H1 (cell line): ENCODE results near the gene CAPZA2.

Experiments used
- CBX5 ChIP-seq: fragments of 300-800, 300-1000 bp; sonication (generic); IDR thresholded peaks from 2 replicates; pipeline ENCODE4 v1.7.1; 2016; ENCODE audit warnings: antibody characterized with exemption, low read length, low read depth
- CBX8 ChIP-seq: fragments of 300-800, 300-1000 bp; sonication (generic); IDR thresholded peaks from 2 replicates; pipeline ENCODE4 v1.7.1; 2016; ENCODE audit warnings: low read depth, low read length, borderline replicate concordance
- CHD1 ChIP-seq: IDR thresholded peaks from 2 replicates; pipeline ENCODE4 v1.6.1; 2012; ENCODE audit warnings: low read depth, low read length, improper control_type of control experiment
- CHD2 ChIP-seq: IDR thresholded peaks from 2 replicates; pipeline ENCODE4 v1.6.1; 2012; ENCODE audit warnings: low read length, improper control_type of control experiment
- CTCF ChIP-seq, 3 experiments: IDR thresholded peaks; 1 replicate in 2 of 3; 2 replicates in 1 of 3; pipeline versions ENCODE4 v1.5.1 to v1.6.1; 2011; ENCODE audit warnings: low read length in 3 of 3, mild to moderate bottlenecking in 3 of 3, inconsistent platforms in 2 of 3, low read depth in 1 of 3, moderate library complexity in 1 of 3; ENCODE audit not compliant: insufficient read depth in 1 of 3; ENCODE audit errors: control extremely low read depth in 1 of 3
- EP300 ChIP-seq, 2 experiments: IDR thresholded peaks; 1 replicate in 1 of 2; 2 replicates in 1 of 2; pipeline ENCODE4 v1.6.1; 2011 to 2012; ENCODE audit warnings: low read depth in 2 of 2, low read length in 2 of 2, mild to moderate bottlenecking in 2 of 2, borderline replicate concordance in 1 of 2, inconsistent platforms in 1 of 2, moderate library complexity in 1 of 2
- GABPA ChIP-seq: IDR thresholded peaks from 2 replicates; pipeline ENCODE4 v1.6.1; 2011; ENCODE audit warnings: mild to moderate bottlenecking, low read length, moderate library complexity, borderline replicate concordance; ENCODE audit not compliant: insufficient read depth
- HDAC2 ChIP-seq, 2 experiments: fragments of 300-600 bp in 1 of 2; sonication (generic) in 1 of 2; IDR thresholded peaks; 2 replicates each; pipeline ENCODE4 v1.6.1; 2011 to 2012; ENCODE audit warnings: low read depth in 2 of 2, low read length in 2 of 2, mild to moderate bottlenecking in 2 of 2, moderate library complexity in 2 of 2, borderline replicate concordance in 1 of 2, inconsistent platforms in 1 of 2
- POLR2A ChIP-seq, 2 experiments: IDR thresholded peaks; 1 replicate in 1 of 2; 2 replicates in 1 of 2; pipeline ENCODE4 v1.6.1; 2011; ENCODE audit warnings: low read depth in 2 of 2, low read length in 2 of 2, mild to moderate bottlenecking in 2 of 2; ENCODE audit errors: control extremely low read depth in 1 of 2
- POLR2AphosphoS5 ChIP-seq: IDR thresholded peaks from 2 replicates; pipeline ENCODE4 v1.6.1; 2011; ENCODE audit warnings: low read depth, low read length
- SP2 ChIP-seq: IDR thresholded peaks from 2 replicates; pipeline ENCODE4 v1.6.1; 2012; ENCODE audit warnings: mild to moderate bottlenecking, low read length, inconsistent platforms
- SUZ12 ChIP-seq: fragments of 200-600 bp; sonication (generic); IDR thresholded peaks from 2 replicates; pipeline ENCODE4 v1.6.1; 2012; ENCODE audit warnings: mild to moderate bottlenecking, inconsistent platforms, low read length, moderate library complexity, mixed read lengths
- USF2 ChIP-seq: IDR thresholded peaks from 2 replicates; pipeline ENCODE4 v1.6.1; 2011; ENCODE audit warnings: low read length, improper control_type of control experiment
- ZNF274 ChIP-seq: IDR thresholded peaks from 2 replicates; pipeline ENCODE4 v1.7.0; 2012; ENCODE audit warnings: low read length, borderline replicate concordance; ENCODE audit errors: extremely low read depth

- TF ChIP-seq CHD2 (no peak), CTCF (IDR thresholded peaks at IDR 0.05; ENCODE audit: control extremely low read depth in 1 of 3, insufficient read depth in 1 of 3, low read depth in 1 of 3, low read length in 3 of 3) (no peak), POLR2A (IDR thresholded peaks at IDR 0.05; ENCODE audit: control extremely low read depth in 1 of 2, low read depth in 2 of 2, low read length in 2 of 2) (no peak), GABPA (no peak), CBX5 (no peak), SP2 (no peak), POLR2AphosphoS5 (no peak), SUZ12 (no peak), CBX8 (no peak), HDAC2 (IDR thresholded peaks at IDR 0.05; ENCODE audit: borderline replicate concordance in 1 of 2, low read depth in 2 of 2, low read length in 2 of 2) (no peak), CHD1 (no peak), USF2 (no peak), ZNF274 (no peak), EP300 (IDR thresholded peaks at IDR 0.05; ENCODE audit: borderline replicate concordance in 1 of 2, low read depth in 2 of 2, low read length in 2 of 2) (no peak)
These were observed 23.3 kb downstream of the CAPZA2 start for GRCh38 chr7:116885724-116886123.
